T-helper 22 cell (primary cell): ENCODE results near the gene AIFM1.

Source experiments
- DNase-seq: peaks from one replicate; pipeline ENCODE4 v3.0.0-alpha.2; 2020; ENCODE audit warnings: low read depth

AIFM1 gene

DNA sequence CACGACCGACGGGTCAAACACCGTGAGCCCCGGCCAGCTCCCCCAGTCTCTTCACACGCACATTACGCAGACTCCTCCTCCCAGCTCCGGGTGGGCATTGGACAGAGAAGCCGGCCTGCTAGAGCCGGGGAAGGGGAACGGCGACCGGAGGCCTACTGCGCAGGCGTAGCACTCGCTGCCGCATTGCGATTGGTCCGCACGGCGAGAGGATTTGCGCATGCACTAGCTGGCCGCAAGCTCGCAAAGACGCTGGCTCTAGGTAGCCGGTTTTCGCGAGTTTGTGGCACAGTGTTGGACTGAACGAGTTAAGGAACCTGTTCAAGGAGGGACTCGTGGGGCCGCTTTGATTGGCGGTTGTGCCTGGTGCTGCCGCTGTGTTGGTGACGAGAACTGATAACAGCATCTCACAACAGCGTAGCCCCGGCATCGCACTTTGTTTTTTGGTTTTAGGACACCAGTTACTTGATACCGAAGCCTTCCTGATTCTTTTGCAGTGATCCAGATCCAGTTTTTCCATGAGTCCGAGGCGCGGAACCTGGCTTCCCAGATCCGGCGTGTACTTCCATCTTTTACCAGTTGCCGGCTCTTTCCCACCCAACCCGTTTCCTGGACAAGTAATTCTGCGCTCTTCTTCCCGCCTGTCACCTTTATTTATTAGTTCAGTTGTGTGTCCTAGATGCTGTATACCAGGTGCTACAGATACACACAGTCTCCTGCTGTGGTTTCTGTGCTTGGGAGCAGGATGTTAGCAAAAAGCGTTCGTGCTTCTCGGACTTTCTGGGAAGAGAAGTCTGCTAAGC, at the start of gene AIFM1:
TSS of gene AIFM1 (minus strand) at position 139 of the 800 bp plus-strand sequence. CDS start 185 bp downstream, outside the sequence.
- DNase-seq: peak; percentile 82

DNA sequence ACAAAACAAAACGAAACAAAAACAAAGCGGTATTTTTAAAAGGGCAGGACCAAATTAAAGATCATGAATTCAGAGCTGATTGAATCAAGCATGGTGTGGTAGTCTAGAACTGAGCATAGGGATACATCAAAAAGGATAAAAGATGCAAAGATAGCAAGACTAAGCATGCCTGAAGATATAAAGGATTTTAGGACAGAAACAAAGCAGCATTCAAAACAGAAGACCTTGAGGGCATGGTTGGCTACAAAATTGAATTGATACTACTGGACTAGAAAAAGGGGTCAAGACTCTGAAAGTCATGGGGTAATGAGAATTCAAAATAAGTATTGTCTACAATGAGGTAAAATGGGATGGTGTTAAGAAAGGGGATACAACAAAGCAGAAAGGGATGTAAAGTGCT, 47.7 kb upstream of the AIFM1 start:
- DNase-seq: no peak

- no peak for DNase-seq
These were observed 46.7 kb upstream of the AIFM1 start for GRCh38 chrX:130212371-130212770.

- no peak for DNase-seq
These were observed 46.0 kb upstream of the AIFM1 start for GRCh38 chrX:130211415-130212186.

GRCh38 chrX:130204647-130205046, 39.0 kb upstream of the AIFM1 start:
- DNase-seq: no peak

- no peak for DNase-seq
These were observed 31.8 kb upstream of the AIFM1 start for GRCh38 chrX:130197464-130197863.

DNA sequence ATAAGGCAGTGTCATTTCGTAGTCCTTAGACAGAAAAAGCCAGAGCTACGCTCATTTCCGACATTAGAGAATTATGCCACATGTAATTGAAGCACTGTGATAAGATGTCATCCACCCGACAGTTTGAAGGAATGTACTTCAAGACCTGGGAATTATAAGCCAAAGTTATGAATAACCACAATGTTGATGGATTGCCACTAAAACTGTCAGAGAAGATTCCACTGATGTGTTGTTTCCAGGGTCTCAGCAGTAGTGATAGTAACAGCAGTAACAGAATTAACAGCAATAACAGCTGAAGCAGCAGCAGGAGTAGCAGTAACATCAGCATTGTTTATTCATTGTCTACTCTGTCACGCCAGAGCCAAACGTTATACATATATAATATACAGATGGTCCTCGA, 30.8 kb upstream of the AIFM1 start:
- DNase-seq: no peak

GRCh38 chrX:130190801-130191200, 25.2 kb upstream of the AIFM1 start:
- no peak for DNase-seq

DNA sequence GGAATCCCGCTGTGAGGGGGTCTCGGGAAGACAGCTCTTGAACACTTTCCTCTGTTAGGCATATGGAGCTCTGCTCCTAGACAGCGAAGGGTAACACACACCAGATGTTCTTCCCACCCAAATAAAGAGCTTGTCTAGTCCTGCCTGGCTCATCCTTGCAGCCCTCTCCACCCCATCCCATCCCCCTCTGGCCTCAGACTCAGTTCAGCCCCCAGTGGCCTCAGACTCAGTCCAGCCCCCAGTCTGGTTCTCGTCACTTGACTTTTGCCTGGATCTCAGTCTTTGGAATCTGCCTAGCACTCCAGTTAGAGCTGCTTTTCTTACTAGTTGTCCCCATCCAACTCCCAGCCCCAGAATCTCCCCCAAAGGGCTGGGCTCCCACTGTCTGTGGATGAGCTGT, 21.0 kb upstream of the AIFM1 start:
- DNase-seq: no peak

DNA sequence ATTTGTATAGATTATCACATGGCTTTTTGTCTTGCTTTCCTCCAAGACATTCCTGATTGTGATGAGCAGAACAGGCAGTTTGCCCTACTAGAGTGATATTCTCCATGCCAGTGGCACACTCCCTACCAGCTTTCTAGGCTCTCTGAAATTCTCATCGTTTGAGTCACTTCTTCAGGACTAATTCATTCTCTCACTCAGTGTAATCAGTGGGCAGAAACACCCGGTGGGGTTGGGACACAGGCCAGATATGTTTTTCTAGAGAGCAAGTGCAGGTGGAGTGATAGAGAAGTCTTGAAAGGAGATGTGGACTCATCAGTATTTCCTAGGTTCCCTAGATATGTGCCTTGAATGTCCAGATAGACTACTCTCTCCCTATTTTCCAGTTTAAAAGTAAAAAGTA, 19.2 kb upstream of the AIFM1 start:
- DNase-seq: no peak

- DNase-seq: no peak
These were observed 18.5 kb upstream of the AIFM1 start for GRCh38 chrX:130184168-130184567.

DNA sequence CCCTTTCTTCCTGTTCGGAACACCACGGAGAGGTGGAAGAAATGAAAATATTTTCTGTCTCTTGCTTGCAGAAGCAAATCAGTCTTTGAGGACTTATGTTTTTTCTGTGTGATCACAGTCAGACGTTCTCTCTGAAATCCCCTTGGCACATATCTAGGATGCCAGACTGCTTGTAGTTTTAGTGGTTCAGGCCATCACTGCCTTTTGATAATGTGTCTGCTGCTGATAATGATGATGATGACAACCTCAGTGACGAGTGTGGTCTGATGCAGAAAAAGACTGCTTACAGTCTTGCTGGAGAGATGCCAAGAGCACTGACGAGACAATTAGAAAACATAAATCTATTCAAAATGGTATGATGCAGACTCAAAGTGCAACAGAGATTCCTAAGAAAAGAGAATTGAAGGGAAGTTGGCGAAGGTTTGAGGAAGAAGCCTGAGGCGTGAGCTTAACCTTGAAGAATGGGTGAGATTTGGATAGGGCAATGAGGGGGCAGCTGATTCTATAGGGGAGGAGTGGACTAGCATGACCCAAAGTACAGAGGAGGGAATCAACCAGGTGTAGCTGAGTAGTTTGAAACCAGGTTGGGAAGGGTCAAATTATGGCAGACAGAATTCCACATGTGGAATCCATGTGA, 14.1 kb upstream of the AIFM1 start:
- DNase-seq: no peak

- no peak for DNase-seq
These were observed 13.5 kb upstream of the AIFM1 start for GRCh38 chrX:130179170-130179569.

DNA sequence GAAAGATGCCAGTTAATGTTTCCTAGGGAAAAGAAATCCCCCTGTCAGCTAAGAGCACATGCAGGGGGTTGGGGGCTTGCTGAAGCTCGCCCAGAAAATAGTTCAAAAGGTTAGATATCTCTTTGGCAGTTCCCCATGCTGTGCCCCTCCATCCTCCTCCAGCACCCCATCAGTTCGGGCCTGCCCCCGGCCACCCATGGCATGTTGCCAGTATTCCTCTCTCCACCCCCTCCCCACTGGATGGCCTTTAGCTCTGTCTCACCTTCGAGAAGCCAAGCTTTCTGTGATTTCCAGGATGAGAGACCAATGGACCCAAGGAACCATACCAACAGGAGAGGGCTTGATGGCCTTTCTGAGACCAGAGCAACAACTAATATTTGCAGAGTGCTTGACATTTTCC, 11.3 kb upstream of the AIFM1 start:
- DNase-seq: no peak

DNA sequence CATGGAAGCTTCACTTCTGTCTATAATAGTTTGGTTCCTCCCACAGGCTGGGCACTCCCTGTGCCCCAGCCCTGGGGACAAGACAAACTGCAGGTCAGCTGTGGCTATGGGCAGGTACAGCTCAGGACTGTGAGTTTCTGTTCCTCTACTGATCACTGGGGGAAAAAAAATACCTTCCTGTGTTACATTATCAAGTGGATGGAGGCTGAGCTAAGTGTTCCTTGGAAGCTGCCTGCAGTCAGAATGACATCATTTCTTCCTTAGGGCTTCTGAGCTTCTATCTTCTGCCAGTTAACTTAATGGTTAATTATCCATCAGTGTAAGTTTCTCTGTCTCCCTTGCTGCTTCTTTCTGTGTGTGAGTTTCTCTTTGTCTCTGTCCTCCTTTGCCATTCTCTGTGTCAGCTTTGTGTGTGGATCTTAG, 10.7 kb upstream of the AIFM1 start:
- DNase-seq: no peak

DNA sequence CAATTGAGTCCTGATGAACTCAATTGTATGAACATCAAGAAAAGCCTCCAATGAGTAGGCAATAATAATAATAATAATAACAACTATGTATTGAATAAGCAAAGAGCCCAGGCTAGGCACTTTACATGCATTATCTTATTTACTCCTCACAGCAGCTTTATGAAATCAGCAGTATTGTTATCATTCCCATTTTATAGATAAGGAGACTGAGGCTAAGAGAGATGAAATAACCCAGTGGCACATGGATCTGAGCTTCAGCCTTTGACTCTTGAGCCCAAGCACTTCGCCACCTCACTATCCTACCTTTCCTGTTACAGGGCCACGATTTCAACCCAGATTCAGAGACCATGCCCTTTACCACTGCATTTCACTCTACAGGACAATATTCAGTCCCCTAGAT, 9.3 kb upstream of the AIFM1 start:
- DNase-seq: no peak

DNA sequence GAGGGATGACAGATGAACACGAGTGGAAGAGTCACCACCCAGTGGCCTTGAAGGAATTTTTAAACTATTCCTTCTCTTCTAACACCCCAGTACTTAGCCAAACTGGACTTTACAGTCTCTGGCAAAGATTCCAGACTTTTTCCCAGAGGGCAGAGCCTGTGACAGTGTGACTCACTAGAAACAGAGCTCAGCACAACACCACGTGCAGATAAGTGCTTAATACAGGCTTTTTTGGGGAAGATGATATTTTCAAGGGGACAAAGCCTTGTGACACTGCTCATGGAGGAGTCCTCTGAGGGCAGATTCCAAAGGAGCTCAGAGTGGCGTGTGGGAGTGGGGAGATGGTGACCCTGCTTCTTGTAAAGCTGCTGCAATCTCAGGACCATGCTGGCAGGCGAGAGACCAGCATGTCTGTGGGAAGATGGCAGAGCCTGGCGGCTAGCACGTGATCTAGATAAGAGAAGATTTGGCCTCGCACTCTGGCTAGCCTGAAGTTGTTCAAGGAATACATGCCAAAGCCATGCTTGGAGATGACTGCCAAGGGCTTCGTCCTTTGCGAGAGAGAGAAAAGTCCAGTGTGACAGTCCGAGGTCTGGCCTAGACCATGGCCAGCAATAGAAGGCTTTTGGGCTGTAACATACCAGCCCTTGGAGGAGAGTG, 8.5 kb upstream of the AIFM1 start:
- DNase-seq: no peak

GRCh38 chrX:130173190-130173895, 7.7 kb upstream of the AIFM1 start:
- no peak for DNase-seq

DNA sequence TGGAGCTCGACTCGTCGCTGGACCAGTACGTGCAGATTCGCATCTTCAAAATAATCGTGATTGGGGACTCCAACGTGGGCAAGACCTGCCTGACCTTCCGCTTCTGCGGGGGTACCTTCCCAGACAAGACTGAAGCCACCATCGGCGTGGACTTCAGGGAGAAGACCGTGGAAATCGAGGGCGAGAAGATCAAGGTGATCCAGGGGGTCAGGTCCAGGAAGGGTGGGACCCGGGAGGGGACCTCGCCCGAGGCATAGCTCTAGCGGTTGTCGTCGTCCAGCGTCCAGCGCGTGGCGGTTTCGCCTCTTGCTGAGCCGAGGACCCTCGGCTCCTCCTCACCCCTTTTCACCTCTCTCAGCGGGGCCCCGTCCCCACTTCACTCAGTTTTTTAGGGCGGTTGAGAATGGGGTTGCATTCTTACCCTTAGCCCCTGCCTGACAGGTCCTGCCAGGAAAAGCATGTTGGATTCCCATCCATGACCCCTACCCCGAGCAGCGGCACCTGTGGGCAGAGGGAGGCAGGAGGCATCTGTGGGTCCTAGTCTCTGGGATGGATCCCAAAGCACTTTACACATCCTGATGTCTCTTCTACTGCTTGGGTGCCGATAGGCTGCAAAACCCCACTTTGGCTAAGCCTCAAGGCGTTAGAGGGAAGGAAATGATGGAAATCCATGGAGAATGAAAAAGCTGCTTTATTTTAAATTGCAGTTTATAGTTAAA, 6.6 kb upstream of the AIFM1 start:
- no peak for DNase-seq

DNA sequence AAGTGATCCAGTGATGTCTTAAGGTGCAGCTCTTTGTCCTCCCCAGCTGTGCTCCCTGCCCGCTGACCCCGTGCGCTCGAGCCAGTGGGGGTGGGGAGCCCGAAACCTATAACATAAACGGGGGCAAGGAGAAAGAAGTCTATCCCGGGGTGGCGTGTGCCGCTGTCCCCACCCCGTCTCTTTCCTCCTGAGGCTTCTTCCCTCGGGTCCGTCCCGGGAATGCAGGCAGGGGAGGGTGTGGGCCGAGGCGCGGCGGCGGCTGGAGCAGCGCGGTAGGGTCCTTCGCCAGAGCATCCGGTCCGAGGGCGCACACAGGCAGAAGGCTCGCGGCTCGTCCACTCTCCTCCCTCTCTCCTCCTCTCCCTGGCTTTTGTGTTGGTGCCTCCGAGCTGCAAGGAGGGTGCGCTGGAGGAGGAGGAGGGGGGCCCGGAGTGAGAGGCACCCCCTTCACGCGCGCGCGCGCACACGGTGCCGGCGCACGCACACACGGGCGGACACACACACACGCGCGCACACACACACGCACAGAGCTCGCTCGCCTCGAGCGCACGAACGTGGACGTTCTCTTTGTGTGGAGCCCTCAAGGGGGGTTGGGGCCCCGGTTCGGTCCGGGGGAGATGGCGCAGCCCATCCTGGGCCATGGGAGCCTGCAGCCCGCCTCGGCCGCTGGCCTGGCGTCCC, 5.9 kb upstream of the AIFM1 start, which contains the start of gene RAB33A:
TSS of gene RAB33A (plus strand) at position 517 of the 681 bp plus-strand sequence. CDS start at position 618, 101 bp downstream.
- DNase-seq: peak; percentile 22
